Ectodermal cell (in vitro differentiated cells): Measurements from ENCODE around the gene ZDHHC3.

Experiments used
- H3K27ac ChIP-seq: 2 replicates; pipeline ENCODE4 v1.7.0; 2013; ENCODE audit warnings: mild to moderate bottlenecking, low read depth, low read length; ENCODE audit not compliant: insufficient read depth, poor library complexity, severe bottlenecking
- H3K27me3 ChIP-seq: 2 replicates; pipeline ENCODE4 v1.7.0; 2013; ENCODE audit warnings: mild to moderate bottlenecking, low read length; ENCODE audit not compliant: insufficient read depth, control insufficient read depth, poor library complexity, severe bottlenecking
- H3K36me3 ChIP-seq: one replicate; pipeline ENCODE4 v1.7.0; 2013; ENCODE audit warnings: low read length; ENCODE audit not compliant: control insufficient read depth, insufficient read depth
- H3K4me1 ChIP-seq: one replicate; pipeline ENCODE4 v1.7.0; 2013; ENCODE audit warnings: low read length; ENCODE audit not compliant: control insufficient read depth, insufficient read depth
- H3K4me3 ChIP-seq: 2 replicates; pipeline ENCODE4 v1.7.0; 2013; ENCODE audit warnings: low read depth, low read length, control low read depth; ENCODE audit not compliant: insufficient read depth
- H3K9me3 ChIP-seq: 2 replicates; pipeline ENCODE4 v1.7.0; 2013; ENCODE audit warnings: mild to moderate bottlenecking, low read length, moderate library complexity; ENCODE audit not compliant: control insufficient read depth
- WGBS, 2 experiments: methylation state at CpG; one replicate each; pipeline ENCODE4 v1.1.7; 2013; ENCODE audit warnings: missing lambda C conversion rate in 2 of 2; 5-methylcytosine and 5-hydroxymethylcytosine counted together

Gene ZDHHC3

GRCh38 chr3:44968447-44968858 lies 7.5 kb downstream of the ZDHHC3 start:
- Histone ChIP-seq H3K36me3 (no peaks in the 10 kb centered on the region), H3K4me3 (no peak overlapping the region)
- WGBS, 2 experiments: 92 to 94% methylated on average over 6 of the region's 6 CpGs

GRCh38 chr3:44966795-44967278 lies 9.1 kb downstream of the ZDHHC3 start:
- WGBS, 2 experiments: 96 to 98% methylated on average over 3 of the region's 3 CpGs
- no peaks in the 10 kb centered on the region for H3K4me1 ChIP-seq
- no peaks in the 10 kb centered on the region for H3K9me3 ChIP-seq
- H3K27ac ChIP-seq: no peak overlapping the region
- no peaks in the 10 kb centered on the region for H3K27me3 ChIP-seq
- no peaks in the 10 kb centered on the region for H3K36me3 ChIP-seq
- no peak overlapping the region for H3K4me3 ChIP-seq

More at GRCh38 chr3:44968447-44968858, 7.5 kb downstream of the ZDHHC3 start:
- Histone ChIP-seq H3K9me3 (no peaks in the 10 kb centered on the region), H3K27me3 (no peaks in the 10 kb centered on the region), H3K4me1 (no peaks in the 10 kb centered on the region), H3K27ac (no peak overlapping the region)

GRCh38 chr3:44965165-44965564 lies 10.8 kb downstream of the ZDHHC3 start:
- Histone ChIP-seq H3K9me3 (no peaks in the 10 kb centered on the region), H3K4me1 (no peaks in the 10 kb centered on the region), H3K4me3 (no peak overlapping the region), H3K27me3 (no peaks in the 10 kb centered on the region), H3K36me3 (no peaks in the 10 kb centered on the region), H3K27ac (no peak overlapping the region)
- 88 to 93% methylated on average over 3 of the region's 3 CpGs for WGBS, 2 experiments

- Histone ChIP-seq H3K4me3 (no peak overlapping the region), H3K27me3 (no peaks in the 10 kb centered on the region), H3K27ac (no peak overlapping the region), H3K9me3 (no peaks in the 10 kb centered on the region), H3K4me1 (no peaks in the 10 kb centered on the region), H3K36me3 (no peaks in the 10 kb centered on the region)
- 86 to 92% methylated on average over 4 of the region's 4 CpGs for WGBS, 2 experiments
Observed at GRCh38 chr3:44963571-44964325, 12.2 kb downstream of the ZDHHC3 start.

GRCh38 chr3:44962621-44963393 lies 13.2 kb downstream of the ZDHHC3 start:
- Histone ChIP-seq H3K27ac (no peak overlapping the region), H3K9me3 (no peaks in the 10 kb centered on the region), H3K27me3 (no peaks in the 10 kb centered on the region), H3K4me3 (no peak overlapping the region), H3K36me3 (no peaks in the 10 kb centered on the region), H3K4me1 (no peaks in the 10 kb centered on the region)
- 93 to 96% methylated on average over 6 of the region's 6 CpGs for WGBS, 2 experiments

- WGBS, 2 experiments: 89 to 93% methylated on average over 3 of the region's 3 CpGs
- Histone ChIP-seq H3K27me3 (no peaks in the 10 kb centered on the region), H3K9me3 (no peaks in the 10 kb centered on the region), H3K27ac (no peak overlapping the region), H3K36me3 (no peaks in the 10 kb centered on the region), H3K4me1 (no peaks in the 10 kb centered on the region), H3K4me3 (no peak overlapping the region)
Observed at GRCh38 chr3:44961888-44962287, 14.1 kb downstream of the ZDHHC3 start.

- no peaks in the 10 kb centered on the region for H3K27me3 ChIP-seq
Observed at GRCh38 chr3:44960387-44961026, 15.5 kb downstream of the ZDHHC3 start.

GRCh38 chr3:44958386-44958785 lies 17.6 kb downstream of the ZDHHC3 start:
- Histone ChIP-seq H3K36me3 (no peaks in the 10 kb centered on the region), H3K4me1 (no peaks in the 10 kb centered on the region), H3K27ac (no peak overlapping the region), H3K27me3 (no peaks in the 10 kb centered on the region), H3K9me3 (no peaks in the 10 kb centered on the region), H3K4me3 (no peak overlapping the region)
- WGBS, 2 experiments: 93 to 96% methylated on average over 7 of the region's 7 CpGs

More at GRCh38 chr3:44960387-44961026, 15.5 kb downstream of the ZDHHC3 start:
- WGBS, 2 experiments: 95 to 96% methylated on average over 3 of the region's 3 CpGs
- no peaks in the 10 kb centered on the region for H3K4me1 ChIP-seq
- no peak overlapping the region for H3K27ac ChIP-seq
- H3K4me3 ChIP-seq: no peak overlapping the region
- H3K9me3 ChIP-seq: no peaks in the 10 kb centered on the region
- no peaks in the 10 kb centered on the region for H3K36me3 ChIP-seq

- no peaks in the 10 kb centered on the region for H3K4me1 ChIP-seq
- H3K36me3 ChIP-seq: no peaks in the 10 kb centered on the region
- no peak overlapping the region for H3K27ac ChIP-seq
- no peak overlapping the region for H3K4me3 ChIP-seq
- 91 to 96% methylated on average over 4 of the region's 4 CpGs for WGBS, 2 experiments
- H3K27me3 ChIP-seq: no peaks in the 10 kb centered on the region
- no peaks in the 10 kb centered on the region for H3K9me3 ChIP-seq
Observed at GRCh38 chr3:44957986-44958385, 18.0 kb downstream of the ZDHHC3 start.

GRCh38 chr3:44955917-44956316 lies 20.1 kb downstream of the ZDHHC3 start:
- Histone ChIP-seq H3K27ac (no peak overlapping the region), H3K36me3 (no peaks in the 10 kb centered on the region), H3K4me1 (no peaks in the 10 kb centered on the region), H3K27me3 (no peaks in the 10 kb centered on the region), H3K4me3 (no peak overlapping the region), H3K9me3 (no peaks in the 10 kb centered on the region)
- WGBS, 2 experiments: 87 to 96% methylated on average over 1 of the region's 1 CpG
